Endothelial cell (in vitro differentiated cells): Measurements from ENCODE around the gene GSN. TPM values are rescaled to one million over a fixed set of nuclear protein-coding genes. Genes with fewer than 3 reads are reported as not detected.

Experiments used
- DNase-seq: peaks from one replicate; pipeline ENCODE4 v3.0.0; 2021; ENCODE audit warnings: low spot score
- H3K27ac Mint-ChIP-seq: one replicate; pipeline ENCODE4 v1.8.0; 2021; ENCODE audit warnings: mixed read lengths, inconsistent platforms; ENCODE audit not compliant: unreplicated experiment
- H3K27me3 Mint-ChIP-seq: one replicate; pipeline ENCODE4 v1.8.0; 2021; ENCODE audit warnings: mild to moderate bottlenecking, moderate library complexity, mixed read lengths, inconsistent platforms; ENCODE audit not compliant: unreplicated experiment
- H3K36me3 Mint-ChIP-seq: one replicate; pipeline ENCODE4 v1.8.0; 2021; ENCODE audit warnings: mild to moderate bottlenecking, low read depth, mixed read lengths, inconsistent platforms; ENCODE audit not compliant: unreplicated experiment
- H3K4me1 Mint-ChIP-seq: one replicate; pipeline ENCODE4 v1.8.0; 2021; ENCODE audit warnings: mild to moderate bottlenecking, mixed read lengths, inconsistent platforms; ENCODE audit not compliant: unreplicated experiment
- H3K4me3 Mint-ChIP-seq: one replicate; pipeline ENCODE4 v1.8.0; 2021; ENCODE audit warnings: mild to moderate bottlenecking, mixed read lengths, inconsistent platforms; ENCODE audit not compliant: unreplicated experiment
- H3K9me3 Mint-ChIP-seq: one replicate; pipeline ENCODE4 v1.8.0; 2021; ENCODE audit warnings: mixed read lengths, inconsistent platforms; ENCODE audit not compliant: unreplicated experiment
- CTCF ChIP-seq: fragments of 200-600 bp; sonication (generic); IDR thresholded peaks from one replicate; pipeline ENCODE4 v1.5.0; 2021; ENCODE audit warnings: antibody characterized with exemption; ENCODE audit not compliant: unreplicated experiment
- total RNA-seq: library from RNA; stranded (reverse); fragmentation: NEBNext Ultra II Directional; extraction: Animal tissue kit (Norgen Biotek cat#: 25700); gene quantifications from one replicate; pipeline ENCODE4 v1.2.1, GENCODE V29; 2021; ENCODE audit not compliant: unreplicated experiment

GSN gene
- total RNA-seq, 1 donor from 2014 or later = 205 TPM

DNA sequence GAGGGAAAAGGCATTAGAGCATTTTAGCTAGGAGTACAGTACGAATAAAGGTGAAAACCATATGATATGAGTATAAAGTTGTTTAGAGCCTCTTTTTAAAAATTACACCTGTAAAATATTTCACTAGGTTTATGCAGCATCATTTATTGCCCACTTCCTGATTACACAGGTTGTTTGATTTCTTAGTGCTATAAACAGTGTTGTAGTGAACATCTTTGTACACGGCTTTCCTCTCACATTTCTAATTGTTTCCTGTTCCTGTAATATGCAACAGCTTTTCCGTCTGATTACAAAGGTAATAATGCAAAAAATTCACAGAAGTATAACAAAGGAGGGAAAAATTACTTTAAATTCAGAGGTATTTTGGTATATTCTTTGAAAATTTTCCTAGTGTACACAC is 89.0 kb downstream of the GSN start:
- Mint-ChIP-seq H3K27ac (no peak overlapping the region), H3K36me3 (no peaks in the 10 kb centered on the region), H3K27me3 (no peaks in the 10 kb centered on the region), H3K9me3 (no peaks in the 10 kb centered on the region), H3K4me1 (peaks cover 23% of the 10 kb centered on the region), H3K4me3 (no peak overlapping the region)
- DNase-seq = no peak
- TF ChIP-seq CTCF = no peak

- DNase-seq = no peak
- Mint-ChIP-seq H3K9me3 (no peaks in the 10 kb centered on the region), H3K27ac (no peak overlapping the region), H3K36me3 (no peaks in the 10 kb centered on the region), H3K4me3 (no peak overlapping the region), H3K27me3 (no peaks in the 10 kb centered on the region), H3K4me1 (peaks cover 15% of the 10 kb centered on the region)
- TF ChIP-seq CTCF = no peak
Observed at GRCh38 chr9:121358751-121359150, 90.8 kb downstream of the GSN start.

- H3K27ac Mint-ChIP-seq = no peak overlapping the region
- no peak for TF ChIP-seq CTCF
- no peaks in the 10 kb centered on the region for H3K9me3 Mint-ChIP-seq
- peaks cover 10% of the 10 kb centered on the region for H3K4me1 Mint-ChIP-seq
- DNase-seq = no peak
- H3K27me3 Mint-ChIP-seq = no peaks in the 10 kb centered on the region
- H3K4me3 Mint-ChIP-seq = no peak overlapping the region
- H3K36me3 Mint-ChIP-seq = no peaks in the 10 kb centered on the region
Observed at GRCh38 chr9:121359351-121360294, 91.7 kb downstream of the GSN start.

GRCh38 chr9:121360601-121361374 is 92.8 kb downstream of the GSN start:
- DNase-seq = no peak
- Mint-ChIP-seq H3K27me3 (no peaks in the 10 kb centered on the region), H3K27ac (no peak overlapping the region), H3K4me3 (no peak overlapping the region), H3K36me3 (no peaks in the 10 kb centered on the region), H3K4me1 (peaks cover 10% of the 10 kb centered on the region), H3K9me3 (no peaks in the 10 kb centered on the region)
- no peak for TF ChIP-seq CTCF
